Stimulated activated CD4-positive, alpha-beta T cell treated with anti-CD3 and anti-CD28 coated beads, Interleukin-15, amount 100 ng/mL, for 48 hours (primary cell): ENCODE data around the gene PI4KA.

Source experiments
- DNase-seq, 2 donors: peaks; one replicate each; pipeline ENCODE4 v3.0.0-alpha.2; 2020; ENCODE audit warnings: low read depth in 2 of 2

PI4KA gene

DNA sequence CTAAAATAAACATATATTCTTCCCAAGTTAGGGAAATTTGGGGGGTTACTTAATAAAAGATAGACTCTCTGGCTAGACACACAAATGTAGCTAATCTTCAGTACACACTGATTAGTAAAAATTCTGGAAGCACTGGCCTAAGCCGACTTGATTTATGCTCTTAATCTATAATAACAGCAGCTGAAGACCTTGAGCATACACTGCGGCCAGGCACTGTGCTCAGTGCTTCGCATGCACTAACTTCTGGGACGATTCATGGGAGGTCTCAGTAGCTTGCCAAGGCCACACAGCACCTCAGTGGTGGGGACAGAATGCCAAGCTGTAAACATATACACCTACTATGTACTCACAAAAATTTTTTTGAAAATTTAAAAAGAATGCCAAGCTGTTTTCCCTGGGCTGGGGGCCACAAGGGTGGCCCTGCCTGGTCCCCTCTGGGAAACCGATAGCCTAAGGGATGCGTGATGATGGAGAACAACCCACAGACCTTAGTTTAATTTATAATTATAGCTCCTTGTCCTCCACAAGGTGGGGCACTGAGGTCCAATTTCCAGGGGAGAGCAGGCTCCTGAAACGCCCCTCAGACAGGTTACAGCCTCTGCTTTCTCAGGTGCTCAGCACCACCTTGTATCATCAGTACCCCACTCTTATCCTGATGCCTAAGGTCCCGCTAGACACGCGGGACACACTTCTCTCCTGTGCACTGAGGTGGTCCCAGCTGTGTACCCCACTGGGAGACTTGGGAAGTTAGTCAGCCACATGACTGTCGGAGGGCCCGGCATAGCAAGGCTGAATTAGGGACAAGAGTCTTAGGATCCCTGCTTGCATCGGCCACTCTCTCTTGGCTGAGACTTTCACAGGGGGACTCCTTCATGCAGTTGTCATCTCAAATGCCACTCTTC lies 64.6 kb downstream of the PI4KA start:
- DNase-seq, result no peak

DNA sequence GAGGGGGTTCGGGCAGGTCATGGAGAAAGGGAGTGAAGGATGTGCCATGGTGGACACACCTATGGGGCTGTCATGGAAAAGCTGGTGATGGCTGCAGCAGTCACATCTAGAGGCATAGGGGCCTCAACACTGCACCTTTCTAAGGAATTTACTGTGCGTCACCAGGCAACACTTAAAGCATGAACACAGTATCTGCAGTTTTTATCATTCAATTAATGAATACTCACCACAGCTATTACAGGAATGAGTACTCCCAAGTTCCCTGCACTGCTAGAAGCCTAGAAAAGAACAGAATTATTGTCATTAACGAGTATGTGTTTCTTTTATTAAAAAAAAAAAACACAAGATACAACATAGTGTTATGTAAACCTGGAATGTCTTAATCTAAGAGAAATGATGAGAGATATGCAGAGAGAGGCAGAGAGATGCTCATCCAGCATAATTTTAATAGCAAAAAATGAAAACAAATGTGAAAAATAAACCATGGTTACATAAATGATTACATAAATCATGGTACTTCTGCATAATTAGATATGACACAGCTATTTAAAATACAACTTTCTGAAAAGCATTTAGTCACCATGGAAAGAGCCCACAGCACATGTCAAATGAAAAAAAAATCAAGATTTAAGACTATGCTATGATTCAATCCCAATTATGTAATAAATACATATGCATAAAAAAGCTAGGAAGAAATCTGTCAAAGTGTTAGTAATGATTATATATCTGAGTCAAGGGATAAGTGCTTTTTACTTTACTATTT lies 65.5 kb downstream of the PI4KA start:
- DNase-seq, result no peak

DNA sequence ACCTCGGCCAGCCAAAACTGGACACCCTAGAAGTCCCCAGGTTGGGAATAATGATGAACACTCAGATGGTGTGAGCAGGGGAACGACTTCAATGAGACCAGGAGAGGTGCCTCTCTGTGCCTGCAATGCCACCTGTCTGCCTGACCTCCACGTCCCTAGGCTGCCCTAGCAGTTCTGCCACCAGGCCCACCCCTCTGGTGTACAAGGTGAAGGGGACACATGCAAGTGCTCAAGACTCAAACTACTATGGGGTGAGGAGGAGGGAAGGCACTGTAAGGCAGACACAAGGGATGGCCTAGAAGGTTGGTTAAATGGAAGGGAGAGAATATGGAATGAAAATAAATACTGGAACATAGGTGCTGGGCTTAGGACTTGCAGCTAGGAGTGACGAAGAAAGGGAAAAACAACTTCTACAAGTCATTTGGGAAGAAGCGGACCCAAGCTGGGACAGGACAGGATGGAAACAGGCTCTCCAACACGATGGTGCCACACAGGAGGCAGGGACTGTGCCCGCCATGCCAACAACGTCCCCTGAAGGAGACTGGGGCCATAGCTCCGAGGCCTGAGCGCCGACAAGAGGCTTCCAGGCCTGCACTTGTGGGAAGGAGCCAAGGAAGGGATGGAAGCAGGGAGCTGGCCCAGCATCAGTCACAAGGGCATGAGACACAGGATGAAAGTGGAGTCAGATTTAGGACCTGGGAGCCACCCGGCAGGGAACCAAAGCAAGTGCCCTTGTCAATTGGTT lies 66.2 kb downstream of the PI4KA start:
- no peak for DNase-seq

GRCh38 chr22:20788627-20789344 lies 69.8 kb downstream of the PI4KA start:
- DNase-seq, result no peak

DNA sequence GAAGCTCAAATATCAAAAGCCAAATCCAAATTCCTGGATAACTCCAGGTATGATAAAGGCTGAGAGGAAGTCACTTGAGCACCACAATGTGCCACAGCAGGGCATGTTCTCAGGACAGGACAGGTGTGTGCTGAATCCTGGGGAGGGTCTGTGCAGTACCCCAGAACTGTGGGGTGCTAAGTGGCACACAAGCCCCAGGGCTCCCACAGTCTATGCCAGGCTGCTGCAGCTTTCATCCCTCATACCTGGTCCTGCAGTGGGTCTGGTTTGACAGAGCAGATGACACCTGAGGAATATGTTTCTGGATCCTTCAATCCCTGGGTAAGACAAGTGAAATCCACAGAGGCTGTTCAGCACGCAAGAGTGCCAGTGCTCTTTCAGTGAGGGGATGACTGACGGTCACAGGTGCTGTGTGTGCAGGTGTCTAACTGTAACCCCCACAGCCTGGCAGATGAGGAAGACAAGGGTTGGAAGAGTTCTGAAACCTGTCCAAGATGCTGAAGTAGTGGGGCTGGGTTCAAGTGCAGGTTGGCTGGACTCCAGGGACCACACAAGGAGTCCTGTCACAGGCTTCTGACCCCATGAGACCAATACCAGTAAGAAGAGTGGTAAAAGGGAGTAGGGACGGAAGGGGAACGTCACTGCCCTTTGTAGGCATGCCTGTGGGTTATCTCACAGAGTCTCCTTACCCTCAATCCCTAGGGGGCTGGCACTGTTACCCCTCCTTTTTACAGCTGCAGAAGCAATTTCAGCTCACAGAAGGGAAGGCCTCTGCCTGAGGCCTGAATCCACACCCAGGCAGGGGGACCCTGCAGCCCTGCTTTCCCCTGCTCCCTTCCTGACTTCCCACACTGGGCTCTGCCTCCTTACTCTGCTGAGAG lies 70.6 kb downstream of the PI4KA start:
- DNase-seq, result no peak

DNA sequence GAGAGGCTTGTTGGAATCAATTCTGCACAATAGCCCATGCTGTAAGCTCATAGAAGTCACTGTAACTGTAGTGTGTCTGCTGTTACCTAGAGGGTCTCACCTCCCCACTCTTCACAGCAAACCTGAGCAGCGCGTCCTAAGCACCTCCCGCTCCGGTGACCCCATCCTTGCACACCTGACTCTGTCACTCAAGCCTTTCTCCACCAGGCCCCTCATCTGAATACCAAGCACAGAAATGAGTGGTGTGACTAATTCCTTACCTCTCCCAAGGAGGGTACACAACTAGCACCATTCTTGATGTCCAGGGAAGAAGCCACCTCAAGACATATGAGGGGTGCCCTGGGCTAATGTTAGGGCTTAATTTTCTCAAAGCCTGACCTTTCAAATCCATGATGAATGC lies 71.4 kb downstream of the PI4KA start:
- DNase-seq, result no peak

DNA sequence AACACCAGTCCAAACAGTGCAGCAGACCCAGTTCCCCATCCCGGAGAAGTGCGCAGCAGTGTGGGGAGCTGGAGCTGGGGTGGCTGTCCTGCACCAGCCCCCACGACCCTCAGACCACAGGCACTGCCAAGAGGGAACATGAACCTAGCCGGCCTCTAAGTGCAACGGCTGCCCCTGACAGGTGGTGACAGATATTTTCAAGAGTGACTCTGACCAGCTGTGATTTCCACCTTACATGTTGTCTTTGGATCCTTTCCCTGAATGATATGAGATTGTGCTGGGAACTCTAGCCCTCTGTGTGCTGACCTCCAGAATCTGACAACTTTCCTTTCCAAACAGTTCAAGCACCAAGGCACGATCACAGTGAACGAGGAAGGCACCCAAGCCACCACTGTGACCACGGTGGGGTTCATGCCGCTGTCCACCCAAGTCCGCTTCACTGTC lies 72.1 kb downstream of the PI4KA start:
- no peak for DNase-seq

DNA sequence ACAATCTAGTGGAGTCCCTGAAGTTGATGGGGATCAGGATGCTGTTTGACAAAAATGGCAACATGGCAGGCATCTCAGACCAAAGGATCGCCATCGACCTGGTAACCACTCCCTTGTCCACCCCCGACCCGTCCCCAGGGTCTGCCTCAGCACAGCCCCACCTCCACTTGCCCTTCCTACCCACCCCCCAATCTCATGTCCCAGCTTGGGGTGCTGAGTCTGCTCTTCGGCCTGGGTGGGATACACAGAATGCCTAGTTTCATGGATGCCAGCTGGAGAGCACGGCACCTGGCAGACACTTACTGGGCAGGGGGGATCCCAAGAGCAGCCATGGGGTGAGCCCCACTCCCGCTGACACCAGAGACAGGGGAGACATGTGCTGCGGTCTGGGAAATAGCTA lies 72.6 kb downstream of the PI4KA start:
- no peak for DNase-seq

GRCh38 chr22:20785415-20785814 lies 73.2 kb downstream of the PI4KA start:
- no peak for DNase-seq

DNA sequence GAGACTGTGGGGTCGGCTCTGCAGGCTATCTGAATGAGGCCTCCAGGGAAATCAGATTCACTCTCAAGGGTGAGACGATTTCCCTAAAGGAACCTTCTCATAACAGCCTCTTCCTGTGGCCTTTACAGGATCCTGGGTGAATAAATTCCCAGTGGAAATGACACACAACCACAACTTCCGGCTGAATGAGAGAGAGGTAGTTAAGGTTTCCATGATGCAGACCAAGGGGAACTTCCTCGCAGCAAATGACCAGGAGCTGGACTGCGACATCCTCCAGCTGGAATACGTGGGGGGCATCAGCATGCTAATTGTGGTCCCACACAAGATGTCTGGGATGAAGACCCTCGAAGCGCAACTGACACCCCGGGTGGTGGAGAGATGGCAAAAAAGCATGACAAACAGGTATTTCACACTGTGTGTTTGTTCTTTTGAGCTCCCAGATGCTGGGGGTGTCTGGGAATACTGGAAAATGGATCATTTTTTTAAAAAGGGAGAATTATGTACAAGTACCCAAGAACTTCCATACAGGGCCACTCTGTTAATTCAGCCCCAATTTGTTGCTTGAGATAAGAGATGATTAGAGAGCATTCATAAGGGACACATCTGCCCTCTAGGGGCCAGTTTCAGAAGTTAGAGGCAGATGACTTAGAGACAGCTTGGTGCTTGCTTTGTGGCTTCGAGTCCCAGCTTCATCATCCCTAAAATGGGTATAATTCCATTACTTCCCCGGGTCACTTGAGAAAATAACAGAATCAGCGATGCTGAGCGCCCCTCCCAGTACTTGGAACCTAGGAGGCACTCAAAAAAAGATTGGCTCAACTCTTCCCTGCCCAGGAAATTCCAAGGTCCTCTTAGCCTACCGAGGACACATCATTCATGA lies 74.5 kb downstream of the PI4KA start:
- DNase-seq, result peak in 1 of 2 donors; percentile 35

- DNase-seq, result no peak
These were observed 75.3 kb downstream of the PI4KA start for GRCh38 chr22:20783300-20783673.

DNA sequence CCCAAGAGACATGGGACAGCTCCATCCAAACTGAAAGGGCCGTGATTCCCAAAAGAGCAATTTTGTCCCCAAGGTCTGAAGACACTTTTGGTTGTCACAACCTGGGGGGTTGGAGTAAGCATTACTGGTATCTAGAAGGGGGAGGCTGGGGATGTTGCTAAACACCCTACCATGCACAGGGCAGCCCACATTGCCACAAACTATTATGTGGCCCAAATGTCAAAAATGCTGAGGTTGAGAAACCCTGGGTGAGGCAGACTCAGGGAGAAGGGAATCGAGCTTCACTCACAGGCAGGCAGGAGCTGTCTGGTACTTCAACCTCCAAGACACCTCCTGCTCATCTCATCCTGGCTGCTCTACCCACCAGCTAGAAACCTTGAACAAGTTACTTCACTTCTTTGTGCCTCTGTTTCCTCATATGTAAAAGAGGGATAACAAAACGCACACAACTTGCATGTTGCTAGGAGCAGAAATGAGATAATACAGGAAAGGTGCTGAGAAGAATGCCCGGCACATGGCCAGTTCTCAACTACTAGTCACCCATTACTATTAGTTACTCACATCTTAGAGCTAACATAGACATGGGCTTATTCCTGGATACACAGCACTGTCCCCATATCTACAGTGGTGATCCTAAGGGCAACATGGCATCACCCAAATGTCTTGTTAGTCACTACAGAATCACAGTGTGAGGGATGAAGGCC lies 75.9 kb downstream of the PI4KA start:
- DNase-seq, result no peak

DNA sequence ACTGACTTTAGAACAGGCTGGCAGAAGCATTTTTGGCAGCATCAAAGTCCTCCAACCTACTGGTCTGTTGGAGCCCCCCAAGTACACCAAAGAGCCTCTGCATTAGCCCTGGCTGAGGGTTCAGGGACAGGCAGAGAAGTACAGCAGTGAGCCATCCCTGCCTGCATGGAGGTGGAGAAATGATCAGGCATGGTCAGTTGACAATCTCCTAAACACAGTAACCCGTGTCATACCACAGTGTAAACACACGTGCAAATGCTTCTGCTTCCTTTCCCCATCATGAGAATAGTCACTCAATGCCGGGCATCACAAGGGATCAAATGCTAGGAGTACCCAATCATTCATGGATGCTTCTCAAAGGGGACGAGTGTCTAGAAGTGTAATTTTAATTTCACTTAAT lies 76.5 kb downstream of the PI4KA start:
- DNase-seq, result no peak

DNA sequence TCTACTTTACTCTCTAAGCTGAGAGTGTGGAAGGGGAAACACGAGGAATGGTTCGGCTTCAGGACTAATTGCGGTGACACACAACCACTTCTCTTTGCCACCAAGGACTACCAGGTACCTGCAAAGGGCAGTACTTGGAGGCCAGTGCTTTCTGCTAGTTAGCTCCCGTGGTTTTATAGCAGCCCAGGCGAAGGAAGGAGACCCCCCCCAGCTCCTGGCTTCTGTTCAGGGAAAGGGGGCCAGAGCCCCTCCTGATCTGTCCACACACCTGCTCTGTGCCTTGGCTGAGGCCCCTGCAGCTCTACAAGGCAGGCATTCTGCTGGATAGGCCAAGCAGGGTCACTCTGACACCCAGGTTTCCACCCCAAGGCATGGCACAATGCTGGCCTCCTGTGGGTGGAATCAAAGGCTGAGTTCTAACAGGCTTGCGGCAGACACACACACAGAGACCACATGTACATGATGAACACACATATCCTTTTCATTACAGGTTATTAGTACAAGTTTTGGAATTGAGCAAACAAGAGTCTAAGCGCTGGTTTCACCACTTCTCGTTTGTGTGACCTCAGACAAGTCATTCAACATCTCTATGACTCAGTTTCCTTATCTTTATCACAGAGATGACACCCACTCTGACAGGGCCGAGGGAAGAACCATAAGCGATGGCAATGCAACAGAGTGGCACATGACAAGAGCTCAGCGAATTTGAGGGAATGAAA lies 77.2 kb downstream of the PI4KA start:
- DNase-seq, result peak; percentile 31 to 33

- DNase-seq, result no peak
These were observed 78.8 kb downstream of the PI4KA start for GRCh38 chr22:20779818-20780158.

DNA sequence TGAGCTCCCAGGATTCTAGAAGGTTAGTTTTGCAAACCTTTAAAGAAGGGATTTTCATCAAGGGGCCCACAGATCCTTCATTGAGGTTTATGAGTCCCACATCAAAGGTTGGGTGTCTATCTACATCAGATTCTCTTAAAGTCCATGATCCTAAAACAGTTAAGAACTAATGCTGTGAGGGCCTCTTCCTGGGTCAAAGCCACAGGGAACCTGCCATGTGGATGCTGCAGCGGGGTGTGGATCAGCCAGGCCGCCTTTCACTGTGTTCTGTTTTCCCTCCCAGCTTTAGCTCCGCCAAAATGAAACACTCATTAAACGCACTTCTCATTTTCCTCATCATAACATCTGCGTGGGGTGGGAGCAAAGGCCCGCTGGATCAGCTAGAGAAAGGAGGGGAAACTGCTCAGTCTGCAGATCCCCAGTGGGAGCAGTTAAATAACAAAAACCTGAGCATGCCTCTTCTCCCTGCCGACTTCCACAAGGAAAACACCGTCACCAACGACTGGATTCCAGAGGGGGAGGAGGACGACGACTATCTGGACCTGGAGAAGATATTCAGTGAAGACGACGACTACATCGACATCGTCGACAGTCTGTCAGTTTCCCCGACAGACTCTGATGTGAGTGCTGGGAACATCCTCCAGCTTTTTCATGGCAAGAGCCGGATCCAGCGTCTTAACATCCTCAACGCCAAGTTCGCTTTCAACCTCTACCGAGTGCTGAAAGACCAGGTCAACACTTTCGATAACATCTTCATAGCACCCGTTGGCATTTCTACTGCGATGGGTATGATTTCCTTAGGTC lies 79.4 kb downstream of the PI4KA start:
- no peak for DNase-seq

- DNase-seq, result no peak
These were observed 81.0 kb downstream of the PI4KA start for GRCh38 chr22:20777420-20778177.
